Activated CD8-positive, alpha-beta memory T cell treated with anti-CD3 and anti-CD28 coated beads for 48 hours (primary cell): ENCODE results near the gene ADCY9.
"Not testable (repeated sequence)": the region's sequence is repeated elsewhere in the genome, so short reads cannot be mapped to it uniquely, and the experiment has no call there.

ENCODE experiments used
- DNase-seq, 3 experiments: peaks; one replicate each; pipeline ENCODE4 v3.0.0-alpha.2; 2020; ENCODE audit warnings: low read depth in 2 of 3, low spot score in 2 of 3

Gene ADCY9

DNA sequence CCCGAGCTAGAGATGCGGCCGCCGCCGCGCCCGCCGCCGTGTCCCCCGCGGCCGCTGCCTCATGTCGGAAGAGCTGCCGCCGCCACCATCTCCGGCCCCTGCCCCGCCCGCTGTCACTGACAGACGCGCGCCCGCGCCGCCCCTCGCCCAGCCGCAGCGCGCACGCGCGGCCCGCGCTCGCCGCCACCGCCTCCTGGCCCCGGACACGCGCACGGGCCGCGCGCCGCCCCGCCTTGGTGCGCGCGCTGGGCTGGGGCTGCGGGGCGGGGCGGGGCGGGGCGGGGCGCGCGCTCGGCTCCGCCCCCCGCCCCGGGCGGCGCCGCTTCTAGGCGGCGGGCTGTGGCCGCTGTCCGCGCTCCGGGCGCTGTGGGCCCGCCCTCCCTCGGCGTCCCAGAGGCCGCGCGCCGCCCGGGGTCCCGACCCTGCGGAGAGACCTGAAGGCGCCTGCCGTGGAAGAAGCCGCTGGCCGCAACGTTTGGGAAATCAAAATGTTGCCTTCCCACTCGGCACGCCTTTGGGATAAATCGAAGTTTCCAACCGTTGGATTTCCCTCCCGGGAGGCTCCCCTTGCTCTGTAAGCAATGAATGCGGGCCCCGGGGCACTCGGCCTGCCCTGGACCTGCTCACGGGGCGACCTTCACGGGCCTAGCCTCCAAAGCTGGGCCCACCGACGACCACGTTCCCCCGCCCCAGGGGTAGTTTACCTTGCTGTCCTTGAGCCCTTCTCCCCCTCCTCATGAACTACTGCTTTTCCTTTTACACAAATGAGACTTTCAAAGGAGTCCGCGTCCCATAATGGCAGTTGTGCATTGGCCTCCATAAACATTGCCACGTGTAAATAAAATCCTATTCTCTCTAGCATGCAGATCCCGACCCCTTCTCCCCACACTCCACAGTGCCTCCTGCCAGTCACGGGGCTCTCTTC, at the start of gene ADCY9:
ADCY9 (minus strand) TSS at position 118 of the 925 bp plus-strand sequence. CDS start 1,000 bp downstream, outside the sequence.
- DNase-seq = peak in 2 of 3 experiments; percentile 37 to 50

- no peak for DNase-seq
Observed at GRCh38 chr16:4160658-4161430, 44.6 kb upstream of the ADCY9 start.

DNA sequence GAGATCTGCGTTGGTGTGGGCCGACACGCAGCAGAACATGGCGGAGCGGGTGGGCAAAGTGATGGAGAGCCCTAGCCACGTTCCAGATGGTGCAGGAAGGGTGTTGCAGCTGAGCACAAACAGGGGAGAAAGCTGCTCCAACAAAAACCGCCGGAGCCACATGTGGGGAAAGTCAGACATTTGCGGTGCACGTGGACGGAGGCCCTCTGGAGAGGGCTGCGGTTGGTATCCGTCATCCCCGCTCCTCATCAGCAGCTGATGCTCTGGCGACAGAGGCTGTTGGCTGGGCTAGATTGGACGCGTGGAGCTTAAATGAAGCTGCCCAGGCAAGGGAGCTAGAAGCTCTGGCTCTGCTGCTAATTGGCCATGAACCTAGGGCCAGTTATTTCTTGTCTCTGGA, 43.5 kb upstream of the ADCY9 start:
- no peak for DNase-seq

GRCh38 chr16:4158143-4159093, 42.2 kb upstream of the ADCY9 start:
- no peak for DNase-seq

DNA sequence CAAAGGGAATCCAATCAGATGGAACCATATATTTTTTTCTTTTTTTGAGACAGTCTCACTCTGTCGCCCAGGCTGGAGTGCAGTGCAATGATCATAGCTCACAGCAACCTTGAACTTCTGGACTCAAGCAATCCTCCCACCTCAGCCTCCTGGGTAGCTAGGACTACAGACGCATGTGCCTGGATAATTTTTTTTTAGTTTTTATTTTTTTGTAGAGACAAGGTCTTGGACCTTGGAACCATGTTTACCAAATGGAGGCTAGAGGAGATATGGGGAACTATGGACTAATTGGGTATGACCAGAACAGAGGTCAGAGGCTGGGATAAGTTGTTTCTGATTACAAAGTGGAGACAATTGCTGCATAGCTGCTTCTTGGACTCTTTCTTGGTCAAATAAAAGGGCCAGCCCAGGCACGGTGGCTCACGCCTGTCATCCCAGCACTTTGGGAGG, 41.2 kb upstream of the ADCY9 start:
- no peak for DNase-seq

DNA sequence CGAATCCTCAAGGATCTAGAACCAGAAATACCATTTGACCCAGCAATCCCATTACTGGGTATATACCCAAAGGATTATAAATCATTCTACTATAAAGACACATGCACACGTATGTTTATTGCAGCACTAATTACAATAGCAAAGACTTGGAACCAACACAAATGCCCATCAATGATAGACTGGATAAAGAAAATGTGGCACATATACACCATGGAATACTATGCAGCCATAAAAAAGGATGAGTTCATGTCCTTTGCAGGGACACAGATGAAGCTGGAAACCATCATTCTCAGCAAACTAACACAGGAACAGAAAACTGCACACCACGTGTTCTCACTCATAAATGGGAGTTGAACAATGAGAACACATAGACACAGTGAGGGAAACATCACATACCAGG, 40.3 kb upstream of the ADCY9 start:
- DNase-seq = not testable (repeated sequence)

- DNase-seq = not testable (repeated sequence)
Observed at GRCh38 chr16:4153364-4153763, 37.1 kb upstream of the ADCY9 start.

GRCh38 chr16:4152267-4152666, 36.0 kb upstream of the ADCY9 start:
- no peak for DNase-seq

GRCh38 chr16:4147236-4147635, 31.0 kb upstream of the ADCY9 start:
- no peak for DNase-seq

- DNase-seq = no peak
Observed at GRCh38 chr16:4142268-4142667, 26.0 kb upstream of the ADCY9 start.

- no peak for DNase-seq
Observed at GRCh38 chr16:4141604-4142003, 25.4 kb upstream of the ADCY9 start.

GRCh38 chr16:4140652-4141051, 24.4 kb upstream of the ADCY9 start:
- no peak for DNase-seq

GRCh38 chr16:4139968-4140367, 23.7 kb upstream of the ADCY9 start:
- DNase-seq = no peak

DNA sequence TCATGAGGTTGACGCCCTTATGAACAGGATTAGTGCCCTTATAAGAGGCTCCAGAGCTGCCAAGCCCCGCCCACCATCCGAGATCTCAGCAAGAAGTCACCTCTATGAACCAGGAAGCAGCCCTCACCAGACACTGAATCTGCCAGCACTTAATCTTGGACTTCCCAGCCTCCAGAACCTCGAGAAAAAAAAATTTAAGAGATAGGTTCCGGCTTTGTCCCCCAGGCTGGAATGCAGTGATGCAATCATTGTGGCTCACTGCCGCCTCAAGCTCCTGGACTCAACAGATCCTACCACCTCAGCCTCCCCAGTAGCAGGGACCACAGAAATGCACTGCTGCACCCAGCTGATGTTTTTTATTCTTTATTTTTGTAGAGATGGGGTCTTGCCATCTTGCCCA, 22.5 kb upstream of the ADCY9 start:
- no peak for DNase-seq

- no peak for DNase-seq
Observed at GRCh38 chr16:4137438-4137837, 21.2 kb upstream of the ADCY9 start.

DNA sequence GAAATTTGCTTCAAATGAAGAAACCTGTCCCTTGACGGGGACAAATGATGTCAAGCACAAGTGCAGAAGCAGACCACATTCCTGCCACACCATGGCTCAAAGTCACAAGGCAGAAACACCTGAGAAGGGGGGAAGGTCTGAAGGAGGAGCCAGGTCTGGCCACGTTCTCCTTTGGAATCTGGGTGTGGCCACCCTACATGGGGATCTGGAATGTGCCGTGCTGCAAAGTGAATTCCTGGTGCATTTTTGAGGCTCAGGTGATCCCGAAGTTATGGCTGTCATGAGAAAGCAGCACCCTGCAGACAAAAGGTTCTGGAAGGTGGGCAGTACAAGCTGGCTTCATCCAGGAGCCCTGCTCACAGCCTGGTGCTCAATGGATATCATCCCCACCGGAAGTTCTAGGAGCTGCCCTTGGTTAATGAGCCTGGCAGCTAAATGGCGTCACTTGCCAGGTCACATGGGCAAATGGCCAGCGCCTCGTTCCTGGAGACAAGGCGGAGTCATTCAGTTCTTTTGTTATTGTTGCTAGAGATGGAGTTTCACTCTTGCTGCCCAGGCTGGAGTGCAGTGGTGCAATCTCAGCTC, 20.1 kb upstream of the ADCY9 start:
- no peak for DNase-seq

DNA sequence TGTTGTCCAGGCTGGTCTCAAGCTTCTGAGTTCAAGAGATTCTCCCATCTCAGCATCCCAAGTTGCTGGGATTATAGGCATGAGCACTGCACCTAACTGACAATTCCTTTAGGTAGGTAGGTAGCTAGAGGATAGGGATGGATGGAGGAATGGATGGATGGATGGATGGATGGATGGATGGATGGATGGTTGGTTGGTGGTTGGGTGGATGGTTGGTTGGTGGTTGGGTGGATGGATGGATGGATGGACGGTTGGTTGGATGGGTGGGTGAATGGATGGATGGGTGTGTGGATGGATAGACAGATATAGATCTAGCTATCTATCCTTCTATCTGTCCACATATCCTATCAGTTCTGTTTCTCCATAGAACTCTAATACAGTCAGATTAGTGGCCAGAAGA, 19.3 kb upstream of the ADCY9 start:
- no peak for DNase-seq

DNA sequence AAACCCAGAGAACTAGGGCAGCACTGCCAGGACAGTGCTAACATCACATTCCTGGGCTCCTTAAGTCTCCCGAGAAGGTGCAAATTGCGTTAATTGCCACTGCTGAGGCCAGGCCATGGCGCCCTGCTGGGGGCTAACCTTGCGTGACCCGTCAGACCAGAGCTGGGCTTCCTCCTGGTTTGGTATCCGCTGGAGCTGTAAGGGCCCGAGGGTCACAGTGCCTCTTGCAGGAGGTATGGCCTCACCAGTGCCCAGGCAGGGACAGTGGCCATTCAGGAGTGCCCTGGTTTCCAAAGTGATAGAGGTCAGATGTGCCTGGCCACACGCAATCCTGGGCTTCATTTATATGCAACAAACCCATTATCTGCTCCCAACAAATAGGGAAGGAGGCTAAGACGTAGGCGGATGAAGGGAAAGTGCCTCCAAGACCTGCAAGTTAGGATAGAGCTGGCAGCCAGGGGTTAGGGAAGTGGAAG, 17.7 kb upstream of the ADCY9 start:
- DNase-seq = no peak

DNA sequence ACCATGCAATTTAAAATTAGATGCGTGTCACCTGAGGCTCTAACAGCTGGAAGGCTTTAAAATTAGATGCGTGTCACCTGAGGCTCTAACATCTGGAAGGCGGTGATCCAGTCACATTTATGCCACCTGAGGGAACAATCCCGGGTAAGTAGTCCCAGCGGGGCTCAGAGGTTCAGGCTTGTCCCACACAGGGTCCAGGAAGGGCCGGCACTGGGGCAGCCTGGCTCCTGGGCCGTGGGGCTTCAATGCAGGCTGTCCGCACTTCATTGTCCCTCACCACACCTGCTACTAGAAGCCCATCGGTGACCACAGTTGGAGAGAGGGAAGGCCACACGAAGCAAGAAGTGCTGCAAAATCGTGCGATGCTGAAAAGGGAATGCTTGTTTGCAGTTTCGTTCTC, 15.4 kb upstream of the ADCY9 start:
- DNase-seq = no peak

DNA sequence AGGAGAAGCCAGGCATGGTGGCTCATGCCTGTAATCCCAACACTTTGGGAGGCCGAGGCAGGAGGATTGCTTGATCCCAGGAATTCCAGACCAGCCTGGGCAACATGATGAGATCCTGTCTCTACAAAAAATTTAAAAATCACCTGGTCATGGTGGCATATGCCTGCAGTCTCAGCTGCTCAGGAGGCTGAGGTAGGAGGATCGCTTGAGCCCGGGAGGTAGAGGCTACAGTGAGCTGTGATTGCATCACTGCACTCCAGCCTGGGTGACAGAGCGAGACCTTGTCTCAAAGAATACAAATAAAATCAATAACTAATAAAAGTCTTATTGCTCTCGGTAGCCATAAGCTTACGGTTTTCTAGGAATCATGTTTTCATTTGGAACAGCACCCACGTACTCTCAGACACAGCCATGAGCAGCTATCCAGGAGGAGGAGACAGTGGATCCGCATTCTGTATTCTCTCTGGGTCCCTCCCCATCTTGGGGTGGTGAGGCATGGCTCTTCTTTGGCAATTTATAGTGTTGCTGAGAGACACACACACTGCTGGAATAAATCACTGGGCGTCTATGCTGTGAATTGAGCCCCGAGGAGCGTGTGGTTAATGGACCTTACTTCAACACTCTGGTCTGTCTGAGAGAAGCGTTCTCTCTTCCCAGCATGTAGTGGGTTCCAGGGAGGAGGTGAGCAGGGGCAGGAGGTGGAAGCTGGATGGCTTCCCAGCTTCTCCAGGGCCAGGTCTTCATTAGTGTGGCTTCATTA, 8.5 kb upstream of the ADCY9 start:
- no peak for DNase-seq
